Measurements from ENCODE around the gene TRIML2.

Gene TRIML2

DNA sequence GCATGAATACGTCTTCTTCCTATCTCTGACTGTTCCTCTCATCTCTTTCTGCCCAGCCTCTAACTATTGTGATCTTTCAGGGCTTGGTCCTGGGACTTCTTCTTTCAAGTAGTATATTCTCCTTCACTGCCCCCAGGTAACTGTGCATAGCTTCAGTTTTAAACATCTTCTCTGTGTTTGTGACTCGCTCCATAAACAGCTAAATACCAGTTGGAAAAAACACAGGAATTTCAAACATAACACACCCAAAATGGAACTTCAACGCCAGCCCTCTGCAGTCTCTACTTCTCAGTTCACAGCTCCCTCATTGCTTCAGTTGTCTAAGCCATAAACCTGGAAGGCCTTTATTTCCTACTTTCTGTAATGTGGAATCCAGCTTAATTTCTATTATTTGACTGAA is 16.6 kb downstream of the TRIML2 start:
- no peak for DNase-seq
- H3K4me1 ChIP-seq, result no peaks in the 10 kb centered on the region
- H3K36me3 ChIP-seq, result no peaks in the 10 kb centered on the region
- peaks cover 3% of the 10 kb centered on the region; the same call in 1 of the 2 replicates for H3K9me3 ChIP-seq
- no peaks in the 10 kb centered on the region for H3K27me3 ChIP-seq
- H3K4me3 ChIP-seq (ENCODE audit: low read depth, low read length), result no peak overlapping the region
- TF ChIP-seq, protein P1, sequence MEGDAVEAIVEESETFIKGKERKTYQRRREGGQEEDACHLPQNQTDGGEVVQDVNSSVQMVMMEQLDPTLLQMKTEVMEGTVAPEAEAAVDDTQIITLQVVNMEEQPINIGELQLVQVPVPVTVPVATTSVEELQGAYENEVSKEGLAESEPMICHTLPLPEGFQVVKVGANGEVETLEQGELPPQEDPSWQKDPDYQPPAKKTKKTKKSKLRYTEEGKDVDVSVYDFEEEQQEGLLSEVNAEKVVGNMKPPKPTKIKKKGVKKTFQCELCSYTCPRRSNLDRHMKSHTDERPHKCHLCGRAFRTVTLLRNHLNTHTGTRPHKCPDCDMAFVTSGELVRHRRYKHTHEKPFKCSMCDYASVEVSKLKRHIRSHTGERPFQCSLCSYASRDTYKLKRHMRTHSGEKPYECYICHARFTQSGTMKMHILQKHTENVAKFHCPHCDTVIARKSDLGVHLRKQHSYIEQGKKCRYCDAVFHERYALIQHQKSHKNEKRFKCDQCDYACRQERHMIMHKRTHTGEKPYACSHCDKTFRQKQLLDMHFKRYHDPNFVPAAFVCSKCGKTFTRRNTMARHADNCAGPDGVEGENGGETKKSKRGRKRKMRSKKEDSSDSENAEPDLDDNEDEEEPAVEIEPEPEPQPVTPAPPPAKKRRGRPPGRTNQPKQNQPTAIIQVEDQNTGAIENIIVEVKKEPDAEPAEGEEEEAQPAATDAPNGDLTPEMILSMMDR (IDR thresholded peaks at IDR 0.05; ENCODE audit: low read depth, low read length), result no peak

DNA sequence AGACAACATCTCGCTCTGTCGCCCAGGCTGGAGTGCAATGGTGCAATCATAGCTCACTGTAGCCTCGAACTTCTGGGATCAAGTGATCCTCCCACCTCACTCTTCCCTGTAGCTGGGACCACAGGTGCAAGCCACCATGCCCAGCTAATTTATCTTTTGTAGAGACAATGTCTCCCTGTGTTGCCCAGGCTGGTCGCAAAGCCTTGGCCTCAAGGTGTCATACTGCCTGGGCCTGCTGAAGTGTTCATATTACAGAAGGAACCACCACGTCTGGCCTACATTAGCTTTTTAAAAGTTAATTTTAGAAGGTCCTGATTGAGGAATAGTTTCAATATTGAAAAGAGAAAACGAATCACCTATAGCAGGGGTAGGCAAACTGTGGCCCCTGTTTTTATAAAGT is 22.5 kb downstream of the TRIML2 start:
- no peaks in the 10 kb centered on the region for H3K36me3 ChIP-seq
- no peaks in the 10 kb centered on the region for H3K4me1 ChIP-seq
- TF ChIP-seq, protein P1 (IDR thresholded peaks at IDR 0.05; ENCODE audit: low read depth, low read length), result no peak
- no peak for DNase-seq
- H3K4me3 ChIP-seq (ENCODE audit: low read depth, low read length), result no peak overlapping the region
- H3K9me3 ChIP-seq, result peaks cover 3% of the 10 kb centered on the region; the same call in 1 of the 2 replicates
- H3K27me3 ChIP-seq, result no peaks in the 10 kb centered on the region

GRCh38 chr4:188082796-188083195 is 26.6 kb downstream of the TRIML2 start:
- no peaks in the 10 kb centered on the region for H3K27me3 ChIP-seq
- no peak overlapping the region for H3K4me3 ChIP-seq (ENCODE audit: low read depth, low read length)
- DNase-seq, result no peak
- TF ChIP-seq, protein P1 (IDR thresholded peaks at IDR 0.05; ENCODE audit: low read depth, low read length), result no peak
- H3K36me3 ChIP-seq, result no peaks in the 10 kb centered on the region
- no peaks in the 10 kb centered on the region for H3K4me1 ChIP-seq
- H3K9me3 ChIP-seq, result no peaks in the 10 kb centered on the region

DNA sequence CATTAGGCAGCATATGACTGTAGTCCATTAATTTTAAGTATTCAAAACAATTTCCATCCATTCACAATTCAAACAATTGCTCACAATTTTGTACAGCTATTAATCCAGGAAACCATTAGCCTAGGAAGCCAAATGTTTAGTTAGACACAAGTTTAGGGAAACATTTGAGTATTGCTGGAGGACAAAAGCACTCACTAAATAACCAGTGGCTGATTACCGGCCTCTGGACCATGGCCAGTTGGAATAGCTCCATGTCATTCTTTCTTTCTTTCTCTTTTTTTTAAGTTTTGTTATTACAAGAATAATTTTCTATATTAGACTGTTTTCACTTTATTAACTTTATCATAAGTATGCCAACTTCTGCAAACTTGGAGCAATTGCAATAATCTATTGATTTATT is 31.3 kb downstream of the TRIML2 start:
- Histone ChIP-seq H3K9me3 (no peaks in the 10 kb centered on the region), H3K4me1 (no peaks in the 10 kb centered on the region), H3K36me3 (no peaks in the 10 kb centered on the region), H3K27me3 (no peaks in the 10 kb centered on the region), H3K4me3 (ENCODE audit: low read depth, low read length) (no peak overlapping the region)
- no peak for DNase-seq
- TF ChIP-seq, protein P1 (IDR thresholded peaks at IDR 0.05; ENCODE audit: low read depth, low read length), result no peak

DNA sequence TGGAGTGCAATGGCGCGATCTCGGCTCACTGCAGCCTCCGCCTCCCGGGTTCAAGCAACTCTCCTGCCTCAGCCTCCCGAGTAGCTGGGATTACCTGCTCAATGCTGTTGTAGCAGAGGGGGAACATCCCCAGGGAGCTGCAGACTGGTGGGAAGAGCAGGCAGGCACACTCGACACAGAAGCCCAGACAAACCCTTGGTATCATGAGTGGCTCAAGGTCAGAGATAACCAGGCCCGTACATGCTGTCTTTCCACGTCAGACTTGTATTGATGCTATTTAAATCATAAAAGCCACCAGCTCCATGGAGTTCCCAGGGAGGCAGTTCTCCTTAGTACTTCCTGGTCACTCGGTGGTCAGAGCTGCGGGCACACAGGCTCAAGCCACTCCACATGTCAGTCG is 33.2 kb downstream of the TRIML2 start:
- Histone ChIP-seq H3K4me1 (no peaks in the 10 kb centered on the region), H3K4me3 (ENCODE audit: low read depth, low read length) (no peak overlapping the region), H3K9me3 (no peaks in the 10 kb centered on the region), H3K36me3 (no peaks in the 10 kb centered on the region), H3K27me3 (no peaks in the 10 kb centered on the region)
- TF ChIP-seq, protein P1 (IDR thresholded peaks at IDR 0.05; ENCODE audit: low read depth, low read length), result no peak
- DNase-seq, result no peak

GRCh38 chr4:188061083-188061482 is 48.3 kb downstream of the TRIML2 start:
- H3K27me3 ChIP-seq, result no peaks in the 10 kb centered on the region
- H3K36me3 ChIP-seq, result no peaks in the 10 kb centered on the region

More at GRCh38 chr4:188061083-188061482, 48.3 kb downstream of the TRIML2 start:
- Histone ChIP-seq H3K9me3 (no peaks in the 10 kb centered on the region), H3K4me1 (no peaks in the 10 kb centered on the region), H3K4me3 (ENCODE audit: low read depth, low read length) (no peak overlapping the region)
- TF ChIP-seq, protein P1 (IDR thresholded peaks at IDR 0.05; ENCODE audit: low read depth, low read length), result no peak
- DNase-seq, result no peak
